A673 (cell line): ENCODE measurements around the gene CFAP90. TPM values are rescaled to one million over a fixed set of nuclear protein-coding genes. Genes with fewer than 3 reads are reported as not detected.
A peak's percentile ranks its signal among the peaks of the same experiment; 100 is the strongest.

Source experiments
- BruUV-seq: library from RNA; stranded (reverse); fragments of 400-500 nt; replicated peaks from 2 replicates; lab custom pipeline; 2021; lab: Mats Ljungman, UMichigan
- CTCF ChIA-PET: fragments of 300-600 bp; sonication (Branson Sonifier 250); formaldehyde crosslinking; loops from one replicate; lab custom pipeline; 2022; ENCODE audit warnings: antibody characterized with exemption; lab: Charles Lee
- POLR2A ChIA-PET: fragments of 300-600 bp; sonication (Branson Sonifier 250); formaldehyde crosslinking; loops from one replicate; lab custom pipeline; 2022; ENCODE audit warnings: antibody characterized with exemption; ENCODE audit not compliant: low non-redundant PET; lab: Charles Lee
- DNase-seq: peaks from one replicate; pipeline ENCODE4 v3.0.0-alpha.2; 2015; ENCODE audit warnings: low spot score
- H3K27ac ChIP-seq: fragments of 200-600 bp; sonication (generic); 2 replicates; pipeline ENCODE4 v1.5.1; 2016; ENCODE audit warnings: mixed run types, low read depth, mild to moderate bottlenecking, mixed read lengths, antibody characterized with exemption, low read length; ENCODE audit not compliant: poor library complexity, severe bottlenecking
- H3K27me3 ChIP-seq: fragments of 200-600 bp; sonication (generic); replicated peaks from 2 replicates; pipeline ENCODE4 v1.6.1; 2017; ENCODE audit warnings: mixed run types, low read depth, mild to moderate bottlenecking, mixed read lengths, antibody characterized with exemption, low read length; ENCODE audit not compliant: insufficient read depth, poor library complexity
- H3K36me3 ChIP-seq: fragments of 200-600 bp; sonication (generic); 2 replicates; pipeline ENCODE4 v1.6.1; 2016; ENCODE audit warnings: mixed run types, mild to moderate bottlenecking, mixed read lengths, antibody characterized with exemption, low read length; ENCODE audit not compliant: insufficient read depth, poor library complexity, severe bottlenecking
- H3K4me1 ChIP-seq: fragments of 200-600 bp; sonication (generic); 2 replicates; pipeline ENCODE4 v1.6.1; 2017; ENCODE audit warnings: mixed run types, mild to moderate bottlenecking, mixed read lengths, antibody characterized with exemption, low read length; ENCODE audit not compliant: insufficient read depth, poor library complexity, severe bottlenecking
- H3K4me3 ChIP-seq: fragments of 200-600 bp; sonication (generic); 2 replicates; pipeline ENCODE4 v1.5.1; 2016; ENCODE audit warnings: low read depth, mixed run types, mild to moderate bottlenecking, mixed read lengths, low read length; ENCODE audit not compliant: poor library complexity, severe bottlenecking
- H3K9me3 ChIP-seq: fragments of 200-600 bp; sonication (generic); 2 replicates; pipeline ENCODE4 v1.6.1; 2016; ENCODE audit warnings: mixed run types, low read depth, mild to moderate bottlenecking, mixed read lengths, antibody characterized with exemption, low read length; ENCODE audit not compliant: poor library complexity, severe bottlenecking
- CTCF ChIP-seq: fragments of 300-800, 200-600 bp; sonication (generic); conservative IDR thresholded peaks from 2 replicates; pipeline ENCODE4 v1.5.1; 2017; ENCODE audit warnings: low read depth, mild to moderate bottlenecking, antibody characterized with exemption, low read length, moderate library complexity, mixed read lengths
- EZH2 ChIP-seq: fragments of 200-600 bp; sonication (generic); IDR thresholded peaks from 2 replicates; pipeline ENCODE4 v1.6.1; 2017; ENCODE audit warnings: borderline replicate concordance, low read depth, mild to moderate bottlenecking, mixed read lengths, antibody characterized with exemption, low read length; ENCODE audit not compliant: poor library complexity, severe bottlenecking
- intact Hi-C: fragments of 100-400 bp; cut with micrococcal nuclease; formaldehyde crosslinking; loops from one replicate; pipeline ENCODE4 v1.10.0; 2022; ENCODE audit not compliant: unreplicated experiment
- total RNA-seq: library from RNA; stranded (reverse); gene quantifications from 2 replicates; pipeline ENCODE4 v1.2.3, GENCODE V29; 2021

CFAP90 gene
- total RNA-seq, 1 experiment from 2014 or later, result not detected

DNA sequence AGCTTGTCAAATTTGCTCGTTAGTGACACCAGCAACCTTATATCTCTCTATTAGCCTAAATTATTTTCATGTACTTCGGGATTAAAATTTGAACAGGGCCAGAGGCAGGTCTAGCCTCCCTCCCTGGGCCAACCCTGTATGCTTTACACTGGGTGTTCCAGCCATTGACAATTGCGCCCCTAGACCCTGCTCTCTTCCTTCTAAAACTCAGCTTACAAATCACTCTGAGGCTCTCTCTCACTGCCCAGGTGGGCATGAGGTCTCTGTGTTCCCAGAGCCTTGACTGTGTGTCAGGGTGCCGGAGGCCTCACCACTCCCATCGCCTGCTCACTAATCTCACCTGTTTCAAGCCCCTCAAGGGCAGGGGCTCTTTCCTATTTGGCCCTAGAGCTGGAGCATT, 6.4 kb upstream of the CFAP90 start:
- intact Hi-C loops, result loop anchor here (10.0 kb wide), 1 partner anchor 463 kb away; the partner anchor contains the start of gene ADCY2

GRCh38 chr5:7856855-7857254, 5.9 kb upstream of the CFAP90 start:
- Histone ChIP-seq H3K4me1 (peaks cover 6% of the 10 kb centered on the region), H3K4me3 (no peak overlapping the region), H3K36me3 (peaks cover 28% of the 10 kb centered on the region), H3K27ac (no peak overlapping the region), H3K9me3 (no peaks in the 10 kb centered on the region), H3K27me3 (no peaks in the 10 kb centered on the region)
- POLR2A ChIA-PET, result no interaction called here
- BruUV-seq, result no TSS peak
- intact Hi-C loops, result loop anchor here (10.0 kb wide), 1 partner anchor 462 kb away; the partner anchor contains the start of gene ADCY2
- peak; percentile 67 for DNase-seq
- CTCF ChIA-PET, result no interaction called here
- TF ChIP-seq EZH2 (no peak), CTCF (peak; percentile 85)

More for the DNA sequence above, 6.4 kb upstream of the CFAP90 start:
- Histone ChIP-seq H3K9me3 (no peaks in the 10 kb centered on the region), H3K27ac (no peak overlapping the region), H3K27me3 (no peaks in the 10 kb centered on the region), H3K36me3 (peaks cover 33% of the 10 kb centered on the region), H3K4me1 (peaks cover 6% of the 10 kb centered on the region), H3K4me3 (no peak overlapping the region)
- no peak for TF ChIP-seq CTCF
- no peak for TF ChIP-seq EZH2
- no TSS peak for BruUV-seq
- no peak for DNase-seq
- POLR2A ChIA-PET, result no interaction called here
- CTCF ChIA-PET, result no interaction called here

- Histone ChIP-seq H3K27ac (no peak overlapping the region), H3K4me3 (no peak overlapping the region), H3K9me3 (no peaks in the 10 kb centered on the region), H3K36me3 (peaks cover 16% of the 10 kb centered on the region), H3K27me3 (no peaks in the 10 kb centered on the region), H3K4me1 (peaks cover 6% of the 10 kb centered on the region)
- intact Hi-C loops, result loop anchor here (10.0 kb wide), 1 partner anchor 461 kb away; the partner anchor contains the start of gene ADCY2
- POLR2A ChIA-PET, result interaction anchor here (0.7 kb wide), 1 partner anchor 1356 kb away, joined by 8 read pairs; no protein-coding TSS in a partner anchor
- CTCF ChIA-PET, result interaction anchor here (1.4 kb wide), 1 partner anchor 31 kb away, joined by 3 read pairs; no protein-coding TSS in a partner anchor
- no peak for DNase-seq
- TF ChIP-seq CTCF, result no peak
- no peak for TF ChIP-seq EZH2
- BruUV-seq, result no TSS peak
Observed at GRCh38 chr5:7855611-7856010, 4.7 kb upstream of the CFAP90 start.
